Stimulated activated naive CD4-positive, alpha-beta T cell (primary cell): Measurements from ENCODE around the gene MGAT1.

Experiments
- DNase-seq, 6 experiments: peaks; one replicate each; lab custom pipeline; 2025; lab: John Stamatoyannopoulos, UW

The MGAT1 gene

DNA sequence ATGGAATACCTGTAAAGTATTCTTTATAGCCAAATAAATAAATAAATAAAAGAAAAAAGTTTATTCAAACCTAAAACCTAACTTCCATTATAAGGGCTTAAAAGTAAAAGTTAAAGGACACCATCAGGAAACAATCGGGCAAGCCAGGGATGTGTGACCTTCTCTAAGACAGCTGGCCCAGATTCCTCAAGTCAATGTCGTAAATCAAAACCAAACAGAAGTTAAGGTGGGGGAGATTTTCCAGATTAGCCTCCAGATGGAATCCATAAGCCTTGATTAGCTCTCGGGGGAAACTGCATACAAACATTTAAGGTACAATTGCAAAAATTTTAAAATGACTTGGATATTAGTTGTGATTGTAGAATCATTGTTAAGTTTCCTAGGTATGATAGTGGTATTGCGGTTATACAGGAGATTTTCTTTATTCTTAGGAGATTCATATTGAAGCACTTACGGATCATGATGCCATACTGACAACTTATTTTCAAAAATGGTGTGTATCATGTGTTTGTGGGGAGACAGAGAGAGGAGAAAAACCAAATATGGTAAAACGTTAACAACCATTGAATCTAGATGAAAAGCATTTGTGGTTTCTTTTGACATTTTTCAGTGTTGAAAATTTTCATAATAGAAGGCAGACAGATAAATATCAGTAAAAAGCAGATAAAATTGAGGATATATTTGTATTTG is 21.5 kb upstream of the MGAT1 start:
- no peak for DNase-seq

DNA sequence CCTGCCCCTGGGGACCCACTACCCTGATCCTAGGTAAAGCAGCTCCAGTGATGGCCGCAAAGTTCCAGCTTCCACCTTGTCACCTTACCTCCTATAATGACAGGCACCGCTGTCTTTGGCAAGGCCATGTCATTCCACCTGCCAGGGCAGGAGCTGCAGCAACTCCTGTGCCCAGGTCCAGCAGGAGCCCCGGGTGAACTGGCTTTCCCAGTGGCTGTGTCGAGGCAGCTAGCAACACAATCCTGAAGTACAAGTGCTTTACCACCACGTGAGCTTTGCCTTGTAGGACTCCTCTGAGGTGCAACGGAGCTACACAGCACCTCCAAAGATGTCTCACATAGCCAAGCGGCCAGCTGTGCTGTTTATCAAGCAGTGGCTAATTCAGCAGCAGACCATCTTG is 20.7 kb upstream of the MGAT1 start:
- DNase-seq, result no peak

DNA sequence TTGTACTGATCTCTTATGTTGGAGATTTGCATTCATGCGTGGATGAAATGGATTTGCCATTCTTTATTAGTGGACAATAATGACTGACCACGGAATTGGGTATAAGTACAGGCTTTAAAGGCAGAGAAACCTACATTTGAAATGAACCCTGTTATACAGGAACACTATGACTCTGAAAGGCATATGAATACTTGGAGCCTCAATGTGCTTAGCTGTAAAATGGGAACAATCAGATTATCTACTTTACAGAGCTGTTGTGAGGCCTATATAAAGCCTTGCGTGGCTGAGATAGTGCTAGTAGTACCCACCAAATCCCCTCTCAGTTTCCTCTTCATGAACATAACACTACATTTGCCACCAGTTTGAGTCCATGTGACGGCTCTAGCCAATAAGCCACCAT is 18.9 kb upstream of the MGAT1 start:
- DNase-seq, result no peak

DNA sequence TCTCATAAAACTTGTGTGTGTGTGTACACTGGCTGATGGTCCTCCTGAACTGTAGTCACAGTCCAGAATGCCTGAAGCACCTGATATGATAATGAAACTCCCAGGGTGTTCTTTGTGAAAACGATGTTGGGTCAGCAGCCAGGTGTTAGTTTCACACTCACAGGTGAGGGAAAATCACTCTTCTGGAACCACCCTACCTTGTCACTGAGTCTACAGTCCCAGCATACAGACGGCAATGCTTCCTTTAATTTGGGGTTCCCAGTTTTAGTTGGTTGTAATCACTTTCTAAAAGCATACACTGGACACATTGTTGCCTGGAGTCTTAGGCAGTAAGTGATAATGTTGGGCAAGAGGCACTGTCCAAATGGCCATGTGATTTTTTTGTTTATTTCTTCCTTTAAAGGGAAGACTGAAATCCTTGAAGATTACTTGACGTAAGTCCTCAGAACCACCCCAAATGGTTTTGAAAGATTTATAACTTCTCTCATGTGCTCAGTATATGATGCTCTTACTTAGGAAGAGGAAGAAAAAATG is 18.2 kb upstream of the MGAT1 start:
- DNase-seq, result no peak

DNA sequence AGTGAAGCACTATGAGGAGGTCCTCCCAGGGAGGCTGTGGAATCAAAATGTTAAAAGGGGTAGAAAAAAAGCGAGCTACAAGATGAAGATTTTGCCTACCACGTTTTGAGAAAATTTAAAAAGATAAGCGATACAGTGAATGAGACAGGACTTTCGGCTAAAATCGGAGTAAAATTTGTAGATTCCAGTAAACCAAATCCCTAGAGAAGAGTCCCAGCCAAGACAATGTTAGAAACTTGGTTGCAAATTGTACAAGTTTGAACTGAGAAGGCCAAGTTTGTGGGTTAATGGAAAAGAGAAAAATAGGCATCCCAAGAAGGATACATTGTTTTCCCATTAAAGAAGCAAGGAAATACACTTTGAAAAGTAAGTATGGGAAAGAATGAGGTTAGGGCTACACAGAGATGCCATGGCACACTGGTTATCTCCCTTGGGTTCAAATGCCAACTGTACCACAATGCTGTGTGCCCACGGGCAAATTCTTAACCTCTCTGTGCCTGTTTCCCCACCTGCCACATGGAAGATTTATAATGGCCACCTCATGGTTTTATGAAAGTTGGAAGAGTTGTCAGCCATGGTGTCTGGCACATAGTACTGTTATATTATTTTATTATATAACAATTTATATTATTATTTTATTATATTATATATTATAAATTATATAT is 16.2 kb upstream of the MGAT1 start:
- no peak for DNase-seq

DNA sequence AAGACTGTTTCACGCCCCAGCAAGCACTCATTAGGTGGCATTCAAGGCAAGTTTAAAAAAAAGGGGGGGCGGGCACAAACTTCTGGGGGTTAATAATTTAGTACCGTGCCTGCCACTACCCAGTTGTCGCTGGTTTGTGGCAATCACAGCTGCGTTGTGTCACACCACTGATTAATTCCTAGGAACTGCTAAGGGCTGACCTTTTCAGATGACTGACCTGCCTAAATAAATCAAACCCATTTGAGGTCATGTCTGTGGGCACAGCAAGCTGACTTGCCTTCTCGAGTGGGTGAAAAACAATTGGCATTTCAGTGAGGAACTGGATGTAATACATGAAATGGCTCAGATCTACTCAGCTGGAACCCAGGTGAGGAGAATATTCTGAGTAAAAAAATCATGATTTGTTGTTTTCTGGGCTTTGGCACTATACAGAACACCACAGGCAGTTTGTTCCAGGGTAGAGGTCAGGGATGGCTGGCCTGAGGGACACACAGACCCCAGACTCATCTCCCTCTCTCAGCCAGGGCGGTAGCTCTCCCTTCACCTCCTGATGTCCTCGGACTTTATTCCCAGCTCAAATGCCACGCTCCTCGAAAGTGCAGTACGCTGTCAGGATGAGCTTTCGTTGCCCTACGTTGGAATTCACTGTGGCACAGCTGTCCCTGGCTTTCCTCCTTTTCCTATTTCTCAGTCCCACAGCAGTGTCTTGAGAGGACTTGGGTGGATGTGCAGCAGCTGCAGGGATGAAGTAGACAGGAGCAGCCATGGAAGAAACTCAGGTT is 15.5 kb upstream of the MGAT1 start:
- no peak for DNase-seq

DNA sequence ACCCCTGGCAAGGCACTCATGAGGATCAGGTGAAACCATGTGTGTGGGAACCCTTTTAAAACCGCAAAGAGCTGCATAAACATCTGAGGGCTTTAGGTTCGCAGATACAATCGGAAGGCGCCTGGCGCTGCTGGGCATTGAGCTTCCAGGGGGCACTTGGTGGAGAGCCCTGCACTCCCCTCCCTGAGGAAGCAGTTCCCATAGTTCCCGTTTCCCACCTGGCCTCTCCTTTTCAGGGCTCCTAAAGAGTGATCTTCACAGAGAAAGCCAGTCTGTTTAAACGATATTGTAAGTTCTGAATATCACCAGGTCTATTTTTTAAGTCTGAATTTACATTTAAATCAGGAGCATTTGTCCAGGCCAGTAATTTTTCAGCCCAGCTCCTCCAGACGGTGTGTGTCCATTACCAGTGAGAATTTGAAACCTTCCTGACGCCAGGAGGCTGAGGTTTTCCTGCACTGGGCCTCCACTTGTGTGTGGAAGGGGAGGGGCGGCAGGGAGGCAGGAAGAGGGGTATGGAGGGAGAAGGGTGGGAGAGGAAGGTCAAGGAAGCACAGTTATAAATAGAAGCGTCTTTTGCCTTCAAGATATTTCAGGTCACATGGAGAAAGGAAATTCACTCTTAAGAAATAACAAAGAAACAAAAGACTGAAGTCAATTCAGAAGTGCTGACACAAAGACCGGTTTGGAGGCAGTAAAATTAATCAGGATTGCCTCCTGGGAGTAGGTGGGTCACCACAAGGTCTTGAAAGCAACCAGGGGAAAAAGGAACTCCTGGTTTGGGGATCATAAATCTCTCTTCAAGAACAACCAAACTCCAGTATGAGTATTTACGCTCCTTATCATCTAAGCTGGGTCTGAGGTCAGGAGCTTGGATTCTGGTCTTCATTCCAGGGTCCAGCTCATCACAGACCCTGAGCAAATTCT is 14.3 kb upstream of the MGAT1 start:
- peak in 2 of 6 experiments; percentile 17 to 24 for DNase-seq

DNA sequence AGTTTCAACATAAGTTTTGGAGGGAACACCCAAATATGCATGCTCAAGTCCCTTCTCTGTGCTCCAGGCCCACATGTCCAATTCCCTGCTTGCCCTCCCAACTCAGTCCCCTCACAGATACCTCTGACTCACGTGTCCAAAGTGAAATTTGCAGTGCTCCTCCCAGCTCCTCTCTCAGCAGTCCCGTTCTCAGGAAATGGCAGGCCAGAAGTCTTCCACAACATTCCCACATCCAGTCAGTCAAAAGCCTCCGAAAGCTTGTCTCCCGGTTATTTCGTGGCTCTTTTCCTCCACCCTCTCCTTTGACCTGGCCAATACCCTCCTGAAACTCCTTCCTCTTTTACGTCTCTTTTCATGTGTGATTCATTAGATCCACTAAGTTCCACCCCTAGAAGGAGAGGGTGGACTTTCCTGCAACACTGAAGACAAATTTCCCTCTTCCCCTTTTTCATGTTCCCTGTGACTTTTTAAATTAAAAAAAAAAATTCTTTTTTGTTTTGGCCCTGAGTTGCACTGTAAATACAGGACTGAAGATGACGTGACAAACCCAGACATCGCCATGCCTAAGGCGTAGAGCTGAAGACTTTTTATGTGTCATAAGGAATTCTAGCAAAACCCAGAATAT is 12.8 kb upstream of the MGAT1 start:
- no peak for DNase-seq

DNA sequence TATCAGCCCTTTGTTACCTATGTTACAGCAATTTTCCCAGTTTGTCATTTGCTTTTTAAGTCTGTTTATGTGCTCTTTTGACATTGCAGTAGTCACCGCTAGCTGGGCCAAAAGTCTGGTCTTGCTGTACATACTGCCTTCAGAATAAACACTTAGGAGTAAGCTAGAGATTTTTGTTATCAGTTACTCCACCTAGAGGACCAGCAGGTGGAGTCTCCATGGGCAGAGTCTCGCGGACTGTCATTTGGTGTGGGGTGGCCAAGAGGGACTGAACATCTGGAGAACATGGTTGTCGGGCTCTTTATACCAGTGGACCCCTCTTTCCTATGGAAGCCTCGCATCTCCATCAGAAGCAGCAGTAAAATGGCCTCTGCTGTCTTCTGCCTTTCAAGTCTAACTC is 10.8 kb upstream of the MGAT1 start:
- DNase-seq, result no peak

DNA sequence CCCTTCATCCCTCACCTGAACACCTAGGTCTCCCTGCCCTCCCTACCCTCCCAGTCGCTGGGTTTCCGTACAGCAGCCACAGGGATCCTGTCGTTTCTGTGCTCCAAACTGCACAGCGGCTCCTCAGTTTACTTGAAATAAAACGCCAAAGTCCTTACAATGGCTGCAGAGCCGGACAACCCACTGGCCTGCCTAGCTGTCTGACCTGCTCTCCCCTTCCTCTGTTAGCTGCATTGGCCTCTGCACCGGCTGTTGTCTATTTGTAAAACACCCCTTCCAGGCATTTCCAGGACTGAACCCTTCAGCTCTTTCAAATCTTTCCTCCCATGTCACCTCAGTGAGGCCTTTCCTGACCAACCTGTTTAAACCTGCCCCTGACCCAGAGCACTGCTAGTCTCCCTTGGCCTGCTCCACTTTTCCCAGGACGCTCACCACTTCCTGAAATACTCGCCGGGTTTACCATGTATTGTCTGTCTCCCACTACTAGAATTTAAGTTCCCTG is 9.1 kb upstream of the MGAT1 start:
- no peak for DNase-seq

DNA sequence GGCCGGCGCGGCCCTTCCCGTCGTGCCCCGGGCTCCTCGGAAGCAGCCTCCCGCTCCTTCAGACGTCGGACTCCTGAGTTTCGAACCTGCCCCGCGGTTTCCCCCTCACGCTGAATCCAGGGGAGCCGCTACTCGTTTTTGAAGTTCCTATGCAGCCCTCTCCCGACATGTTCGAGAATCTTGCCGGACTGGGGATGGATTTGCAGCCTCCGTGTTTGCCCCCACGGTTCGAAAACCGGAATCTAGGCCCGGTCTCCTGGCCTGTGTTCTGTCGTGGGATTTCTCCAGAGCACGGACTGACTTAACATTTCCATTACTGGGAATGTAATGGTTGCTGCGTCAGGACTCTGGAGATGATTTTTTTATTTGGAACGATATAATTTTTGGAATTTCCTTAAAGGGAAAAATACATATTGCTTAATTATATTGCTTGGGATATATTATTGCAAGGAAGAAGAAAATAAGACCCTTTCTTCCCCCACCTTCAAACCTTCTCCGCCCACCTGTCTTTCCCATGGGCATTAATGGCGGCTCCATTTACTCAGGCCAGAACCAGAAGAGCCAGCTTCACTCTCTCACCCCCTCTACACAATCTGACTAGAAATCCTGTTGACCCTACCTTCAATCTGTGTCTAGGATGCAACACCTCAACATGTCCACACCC is 8.5 kb upstream of the MGAT1 start:
- no peak for DNase-seq

DNA sequence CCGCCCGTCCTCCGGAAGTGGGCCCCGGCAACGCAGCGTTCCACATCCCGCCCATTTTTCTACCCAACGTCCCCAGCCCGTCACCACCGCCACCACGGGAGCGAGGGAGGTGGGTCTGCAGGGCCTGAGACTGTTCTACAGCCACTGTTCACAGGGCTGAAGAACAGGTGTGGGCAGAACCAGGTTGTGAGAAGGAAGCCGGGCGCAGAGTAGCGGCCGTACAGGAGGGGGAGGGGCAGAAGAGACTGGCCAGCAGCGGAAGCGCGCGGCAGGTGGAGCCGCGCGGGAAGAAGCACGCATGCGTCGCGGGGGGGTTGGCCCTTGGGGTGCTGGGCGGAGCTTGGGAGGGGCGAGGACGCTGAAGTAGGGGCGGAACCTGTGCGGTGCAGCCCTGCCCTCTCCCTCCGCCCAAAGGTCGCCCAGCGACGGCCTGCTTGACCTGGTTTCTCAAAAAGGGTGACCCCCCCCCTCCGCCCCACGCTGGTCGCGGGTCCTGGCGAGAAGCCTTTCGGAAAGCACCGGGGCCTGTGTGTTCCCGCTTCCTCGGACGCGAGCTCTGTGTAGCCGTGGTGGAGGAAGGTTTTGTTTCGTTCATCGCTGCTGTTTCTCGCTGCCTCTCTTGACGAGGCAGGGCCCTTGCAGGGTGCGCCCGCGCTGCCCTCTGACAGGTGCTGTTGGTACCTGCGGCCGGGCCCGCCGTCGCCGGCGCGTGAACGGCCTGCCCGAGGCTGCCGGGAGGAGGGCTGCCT is 7.8 kb upstream of the MGAT1 start:
- DNase-seq, result peak; percentile 92 to 100 (median 98)

DNA sequence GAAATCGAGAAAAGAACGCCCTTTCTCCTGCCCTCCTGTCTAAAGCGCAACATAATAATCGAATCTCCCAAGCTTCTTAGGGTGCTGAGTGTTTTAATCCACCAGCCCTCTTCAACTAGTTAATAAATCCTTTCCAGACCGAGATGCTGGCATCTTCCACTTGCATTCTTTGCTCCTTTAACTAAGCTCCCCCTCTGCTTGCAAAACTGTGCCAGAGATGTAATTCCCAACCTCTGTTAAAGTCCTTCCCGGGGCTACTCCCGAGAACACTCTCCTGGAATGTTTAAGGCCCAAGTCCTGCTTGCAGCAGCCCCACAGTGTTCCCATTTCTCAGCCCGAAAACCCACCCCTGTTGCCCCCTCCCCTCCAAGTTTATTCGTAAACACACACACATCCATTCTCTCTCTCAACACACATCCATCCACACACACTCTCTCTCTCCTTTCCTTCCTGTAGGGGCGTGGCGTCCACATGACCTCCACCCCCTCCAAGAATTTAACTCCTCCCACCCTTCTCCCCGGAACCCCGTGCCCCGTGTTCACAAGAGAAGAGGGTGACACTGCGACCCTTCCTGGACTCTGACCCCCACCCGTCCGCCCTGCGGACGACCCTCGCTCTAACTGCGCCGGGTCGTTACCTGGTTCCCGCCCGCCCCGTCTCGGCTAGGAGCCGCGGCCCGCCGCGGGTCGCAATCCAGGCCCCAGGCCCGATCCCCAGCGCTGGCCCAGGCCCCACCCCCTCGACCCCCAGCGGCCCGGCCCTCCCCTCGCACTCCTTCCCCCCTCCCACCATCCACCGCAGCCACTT is 7.0 kb upstream of the MGAT1 start:
- peak in 5 of 6 experiments; percentile 81 to 99 (median 98) for DNase-seq

DNA sequence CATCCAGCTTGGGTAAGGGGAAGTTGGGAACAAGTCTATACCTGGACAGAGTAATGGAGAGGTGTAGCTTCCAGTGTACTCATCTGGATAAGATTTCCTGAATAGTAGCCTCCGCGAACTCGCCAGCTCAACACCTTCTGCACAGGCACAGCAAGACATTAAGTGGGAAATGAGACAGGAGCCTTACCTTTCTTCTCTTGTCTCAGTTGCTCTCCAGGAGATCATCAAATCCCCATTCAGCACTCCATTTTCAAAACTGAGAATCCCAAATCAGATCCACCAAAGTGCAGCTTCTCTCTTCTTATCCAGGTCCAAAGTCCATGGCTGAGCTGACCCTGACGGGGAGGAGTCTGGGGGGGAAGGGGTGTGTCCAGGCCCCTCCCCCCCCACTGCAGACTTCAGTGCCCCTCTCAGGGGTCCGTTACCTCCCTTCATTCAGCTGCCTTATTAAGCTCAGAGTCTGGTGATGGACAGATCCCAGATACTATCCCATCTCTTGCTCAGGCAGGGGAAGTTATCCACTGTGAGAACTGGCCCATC is 5.9 kb upstream of the MGAT1 start:
- DNase-seq, result no peak

DNA sequence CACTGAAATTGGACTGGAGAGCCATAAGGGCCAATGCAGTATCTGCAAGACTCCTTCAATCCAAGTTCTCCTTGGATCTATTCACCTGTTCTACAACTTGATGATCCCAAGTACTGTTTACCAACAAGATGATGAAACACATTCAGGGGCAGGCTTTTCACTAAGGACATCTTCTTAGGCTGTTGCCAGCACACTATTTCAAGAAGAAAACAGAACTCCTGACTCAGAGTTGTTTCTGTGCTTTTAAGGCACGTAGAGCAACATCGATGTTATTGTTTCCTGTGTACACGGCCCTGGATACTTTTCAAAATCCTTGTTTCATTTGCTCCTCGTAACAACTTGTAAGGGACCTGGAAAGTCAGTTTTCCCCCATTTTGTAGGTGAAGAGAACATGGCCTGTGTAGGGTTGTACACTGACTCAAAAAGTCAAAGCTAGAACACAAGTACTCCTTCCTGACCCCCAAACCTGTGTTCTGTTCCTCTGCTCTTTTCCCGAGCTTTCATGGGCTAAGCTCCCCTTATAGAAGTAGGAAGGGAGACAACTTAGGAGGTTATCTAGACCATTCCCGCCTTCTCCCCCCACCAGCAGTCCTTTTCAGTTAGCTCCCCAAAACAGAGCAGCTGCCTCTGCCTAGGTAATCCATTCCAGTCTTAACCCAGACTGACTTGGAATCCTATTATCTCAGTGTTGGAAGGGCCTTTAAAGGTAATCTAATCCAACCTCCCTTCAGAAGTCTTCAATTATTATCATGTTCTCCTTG is 5.2 kb upstream of the MGAT1 start:
- DNase-seq, result peak in 1 of 6 experiments; percentile 25

DNA sequence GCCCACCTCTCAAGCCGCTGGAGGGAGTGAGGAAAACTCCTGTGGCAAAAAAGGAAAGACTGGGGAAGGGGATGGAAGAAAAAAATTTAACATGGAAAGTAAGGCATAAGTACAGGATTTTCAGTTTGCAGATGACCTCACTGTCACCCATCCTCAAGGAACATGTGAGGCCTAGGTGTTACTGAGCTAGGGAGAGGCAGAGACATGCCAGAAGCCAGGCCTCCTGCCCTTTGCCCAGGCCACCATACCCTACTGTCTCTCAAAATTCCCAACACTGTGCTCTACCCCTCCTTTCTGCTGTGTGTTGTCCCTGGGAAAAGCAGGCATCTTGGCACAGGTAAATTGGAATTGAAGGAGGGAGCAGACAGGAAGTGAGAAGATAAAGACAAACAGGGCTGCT is 4.4 kb upstream of the MGAT1 start:
- no peak for DNase-seq

DNA sequence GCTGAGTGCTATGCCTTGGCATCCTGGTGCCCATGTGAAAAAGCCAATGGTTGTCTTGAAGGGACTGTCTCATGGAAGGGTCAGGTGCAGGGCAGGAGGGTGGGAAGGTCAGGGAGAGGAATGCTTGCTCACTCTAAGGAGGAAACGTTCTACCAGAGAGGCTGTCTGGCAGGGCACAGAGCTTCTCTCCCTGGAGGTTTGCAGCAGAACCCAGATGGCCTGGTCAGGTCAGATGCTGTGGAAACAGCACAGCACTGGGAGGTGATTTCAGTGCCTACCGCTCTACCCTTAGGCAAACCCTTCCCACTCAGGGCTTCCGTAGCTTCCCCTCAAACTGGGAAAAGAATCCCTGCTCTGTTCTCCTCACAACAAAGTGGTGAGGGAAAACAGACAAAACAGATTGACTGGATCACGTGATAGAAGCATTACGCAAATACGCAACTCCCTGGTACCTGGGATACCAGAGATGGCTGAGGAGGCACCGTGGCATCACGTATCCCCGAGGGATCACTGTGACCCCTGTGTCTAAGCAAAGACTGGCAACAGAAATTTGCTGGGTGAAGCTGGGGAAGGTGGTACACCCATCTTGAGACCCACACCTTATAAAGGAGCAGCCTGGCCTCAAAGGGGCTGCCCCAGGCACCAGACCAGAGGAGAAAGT is 3.9 kb upstream of the MGAT1 start:
- DNase-seq, result peak in 1 of 6 experiments; percentile 30
